Kidney (tissue), 22 donors: ENCODE results near the gene TLR3. TPM values are rescaled to one million over a fixed set of nuclear protein-coding genes. Genes with fewer than 3 reads are reported as not detected.

Experiments used
- DNase-seq, 5 donors: peaks; one replicate each; pipeline ENCODE4 v3.0.0-alpha.2; 2013 to 2020
- FAIRE-seq: peaks from 2 replicates; lab custom pipeline; 2012; peaks lifted over from hg19 to GRCh38; lab: Jason Lieb, UNC
- H3K27ac ChIP-seq, 2 donors: one replicate each; pipeline ENCODE4 v1.7.0; 2013; ENCODE audit warnings: low read depth in 2 of 2, low read length in 2 of 2, inconsistent platforms in 1 of 2
- H3K27me3 ChIP-seq: one replicate; pipeline ENCODE4 v1.7.1; 2013; ENCODE audit warnings: low read length, inconsistent platforms; ENCODE audit not compliant: control insufficient read depth, insufficient read depth
- H3K36me3 ChIP-seq, 3 donors: one replicate each; pipeline versions ENCODE4 v1.7.0 to v1.7.1; 2013; ENCODE audit warnings: low read length in 3 of 3, control low read depth in 1 of 3, inconsistent platforms in 1 of 3; ENCODE audit not compliant: insufficient read depth in 3 of 3, control insufficient read depth in 2 of 3
- H3K4me1 ChIP-seq, 3 donors: one replicate each; pipeline versions ENCODE4 v1.7.0 to v1.7.1; 2013; ENCODE audit warnings: low read length in 3 of 3, inconsistent platforms in 1 of 3, low read depth in 1 of 3; ENCODE audit not compliant: control insufficient read depth in 2 of 3, insufficient read depth in 2 of 3
- H3K4me3 ChIP-seq, 3 donors: one replicate each; pipeline versions ENCODE4 v1.7.0 to v1.8.1; 2013; ENCODE audit warnings: low read length in 3 of 3, control low read depth in 1 of 3, inconsistent platforms in 1 of 3
- H3K9ac ChIP-seq, 3 donors: one replicate each; pipeline versions ENCODE4 v1.7.0 to v1.7.1; 2013; ENCODE audit warnings: low read length in 3 of 3, control low read depth in 1 of 3, inconsistent platforms in 1 of 3
- H3K9me3 ChIP-seq, 3 donors: one replicate each; pipeline versions ENCODE4 v1.7.0 to v1.7.1; 2013; ENCODE audit warnings: low read length in 3 of 3, control low read depth in 1 of 3, inconsistent platforms in 1 of 3; ENCODE audit not compliant: control insufficient read depth in 2 of 3, insufficient read depth in 1 of 3
- CTCF ChIP-seq: IDR thresholded peaks from 3 replicates; pipeline ENCODE4 v1.5.1; 2012; ENCODE audit warnings: mild to moderate bottlenecking, moderate library complexity, borderline replicate concordance; ENCODE audit not compliant: insufficient read depth; ENCODE audit errors: extremely low read depth
- intact Hi-C: fragments of 100-400 bp; cut with DNase I; formaldehyde crosslinking; loops from one replicate; pipeline ENCODE4 v1.11.1; 2022
- long read RNA-seq, 10 donors: library from polyadenylated mRNA in 1 of 10; unstranded in 1 of 10; transcript quantifications; one replicate each; pipeline ENCODE4 v2.0.0 and lab custom pipeline, GENCODE V29; 2021 to 2026
- polyA plus RNA-seq: library from polyadenylated mRNA; stranded (reverse); fragments of 350-450 nt; fragmentation: Illumina TruSeq; extraction: RNeasy Lipid Tissue Mini Kit (QIAGEN cat#74804); gene quantifications from one replicate; pipeline ENCODE4 v1.2.3, GENCODE V29; 2014; ENCODE audit warnings: low read depth, low replicate concordance; ENCODE audit not compliant: insufficient read depth
- total RNA-seq: library from RNA; stranded (reverse); fragmentation: NEBNext Ultra II Directional; extraction: Animal tissue kit (Norgen Biotek cat#: 25700); gene quantifications from one replicate; pipeline ENCODE4 v1.2.1, GENCODE V29; 2021
- donor health status: control.
- donor health status: control.
- donor health status: control.
- donor health status: control.
- donor health status: control.
- donor health status: DM: yes; HTN: yes; CAD: no.
- donor health status: Normal renal cell carcinoma (clear cell type).

TLR3 gene
- total RNA-seq = 22.7 TPM
- polyA plus RNA-seq = 5.1 TPM
- long read RNA-seq, donor 1, partial matches to known transcripts = 0 of 2 reads
- long read RNA-seq, donor 1, other reads (novel, unspliced or antisense) = 0 of 2 reads
- long read RNA-seq, donor 2, full-length matches to known transcripts = 3 of 3 reads
- long read RNA-seq, donor 2, partial matches to known transcripts = 0 of 3 reads
- long read RNA-seq, donor 2, other reads (novel, unspliced or antisense) = 0 of 3 reads
- long read RNA-seq, donor 3, full-length matches to known transcripts = 3 of 3 reads
- long read RNA-seq, donor 3, partial matches to known transcripts = 0 of 3 reads
- long read RNA-seq, donor 3, other reads (novel, unspliced or antisense) = 0 of 3 reads
- long read RNA-seq, donor 4, full-length matches to known transcripts = 2 of 2 reads
- long read RNA-seq, donor 4, partial matches to known transcripts = 0 of 2 reads
- long read RNA-seq, donor 4, other reads (novel, unspliced or antisense) = 0 of 2 reads
- long read RNA-seq, donor 5 = 0 reads
- long read RNA-seq, donor 6, partial matches to known transcripts = 0 of 1 reads
- long read RNA-seq, donor 6, other reads (novel, unspliced or antisense) = 0 of 1 reads
- long read RNA-seq, donor 7, full-length matches to known transcripts = 6 of 9 reads
- long read RNA-seq, donor 7, partial matches to known transcripts = 2 of 9 reads
- long read RNA-seq, donor 7, other reads (novel, unspliced or antisense) = 1 of 9 reads
- long read RNA-seq, donor 8, full-length matches to known transcripts = 4 of 4 reads
- long read RNA-seq, donor 8, partial matches to known transcripts = 0 of 4 reads
- long read RNA-seq, donor 8, other reads (novel, unspliced or antisense) = 0 of 4 reads
- long read RNA-seq, donor 9, partial matches to known transcripts = 0 of 1 reads
- long read RNA-seq, donor 9, other reads (novel, unspliced or antisense) = 0 of 1 reads
- long read RNA-seq, donor 10, partial matches to known transcripts = 0 of 1 reads
- long read RNA-seq, donor 10, other reads (novel, unspliced or antisense) = 0 of 1 reads

GRCh38 chr4:186068581-186069348, at the start of gene TLR3:
Gene TLR3, plus strand, starts transcription at chr4:186069156. Its CDS starts 7,464 bp downstream, at chr4:186076620.
- peak; percentile 13 for FAIRE-seq
- H3K4me1 ChIP-seq = no peaks in the 10 kb centered on the region
- H3K9me3 ChIP-seq = no peaks in the 10 kb centered on the region
- H3K27me3 ChIP-seq = no peaks in the 10 kb centered on the region
- peak in 2 of 5 donors; percentile 68 for DNase-seq
- H3K27ac ChIP-seq = peak within 1 kb of the TSS in 1 of 2 donors; percentile 7
- intact Hi-C loops = no loop called here
- H3K4me3 ChIP-seq = peak within 1 kb of the TSS; percentile 83 to 88 (median 84)
- TF ChIP-seq CTCF = no peak
- H3K9ac ChIP-seq = peak within 1 kb of the TSS; percentile 7 to 83 (median 75)
- no peaks in the 10 kb centered on the region for H3K36me3 ChIP-seq

- H3K9me3 ChIP-seq = no peaks in the 10 kb centered on the region
- no peaks in the 10 kb centered on the region for H3K36me3 ChIP-seq
- no peak for TF ChIP-seq CTCF
- DNase-seq (peak in 2 of 5 donors; percentile 53 to 64), FAIRE-seq (no peak)
- H3K27ac ChIP-seq = no peak overlapping the region
- H3K9ac ChIP-seq = no peak overlapping the region
- no peak overlapping the region for H3K4me3 ChIP-seq
- H3K27me3 ChIP-seq = no peaks in the 10 kb centered on the region
- intact Hi-C loops = no loop called here
- peaks cover 0 to 2% (median 0%) of the 10 kb centered on the region in 3 donors for H3K4me1 ChIP-seq
These were observed 49.7 kb upstream of the TLR3 start for GRCh38 chr4:186019269-186019668.

GRCh38 chr4:186020106-186020792, 48.7 kb upstream of the TLR3 start:
- Histone ChIP-seq H3K36me3 (no peaks in the 10 kb centered on the region), H3K9ac (no peak overlapping the region), H3K4me1 (peaks cover 0 to 2% (median 0%) of the 10 kb centered on the region in 3 donors), H3K4me3 (no peak overlapping the region), H3K27ac (no peak overlapping the region), H3K27me3 (no peaks in the 10 kb centered on the region), H3K9me3 (no peaks in the 10 kb centered on the region)
- DNase-seq (no peak), FAIRE-seq (no peak)
- intact Hi-C loops = no loop called here
- TF ChIP-seq CTCF = no peak
